ENCODE results near the gene ZNF205.
A peak's percentile ranks its signal among the peaks of the same experiment; 100 is the strongest.

Gene ZNF205

DNA sequence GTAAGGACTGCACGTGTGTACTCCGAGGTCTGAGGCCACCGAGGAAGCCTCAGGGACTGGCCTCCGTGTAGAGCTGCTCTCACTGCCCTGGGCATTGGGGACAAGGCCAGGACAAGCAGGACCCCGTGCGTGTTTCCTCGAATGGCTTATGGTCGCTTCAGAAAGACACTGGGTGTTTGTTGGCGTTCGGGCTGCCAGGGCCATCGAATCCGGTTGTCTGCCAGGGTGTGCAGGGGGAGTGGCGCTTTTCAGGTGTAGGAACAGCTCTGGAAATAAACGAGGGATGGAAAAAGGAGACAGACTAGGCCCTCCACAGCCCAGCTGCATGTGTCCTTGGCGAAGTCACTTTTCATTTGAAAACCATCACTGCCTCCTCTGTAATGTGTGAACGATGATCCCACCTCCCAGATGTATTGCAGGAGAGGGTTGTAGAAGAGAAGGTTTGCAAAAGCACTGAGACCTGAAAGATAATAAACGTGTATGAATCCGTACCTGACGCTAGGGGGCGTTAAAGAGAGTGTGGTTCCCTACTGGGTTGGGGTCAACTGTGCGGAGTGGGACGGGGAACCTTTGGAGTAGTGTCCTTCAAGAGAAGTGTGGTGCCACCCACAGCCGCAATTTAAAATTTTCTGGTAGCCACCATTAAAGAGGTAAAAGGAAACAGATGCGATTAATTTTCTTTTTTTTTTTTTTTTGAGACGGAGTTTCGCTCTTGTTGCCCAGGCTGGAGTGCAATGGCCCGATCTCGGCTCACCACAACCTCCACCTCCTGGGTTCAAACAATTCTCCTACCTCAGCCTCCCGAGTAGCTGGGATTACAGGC lies 11.2 kb upstream of the ZNF205 start:
- no peak for DNase-seq (ENCODE audit: low read depth)

DNA sequence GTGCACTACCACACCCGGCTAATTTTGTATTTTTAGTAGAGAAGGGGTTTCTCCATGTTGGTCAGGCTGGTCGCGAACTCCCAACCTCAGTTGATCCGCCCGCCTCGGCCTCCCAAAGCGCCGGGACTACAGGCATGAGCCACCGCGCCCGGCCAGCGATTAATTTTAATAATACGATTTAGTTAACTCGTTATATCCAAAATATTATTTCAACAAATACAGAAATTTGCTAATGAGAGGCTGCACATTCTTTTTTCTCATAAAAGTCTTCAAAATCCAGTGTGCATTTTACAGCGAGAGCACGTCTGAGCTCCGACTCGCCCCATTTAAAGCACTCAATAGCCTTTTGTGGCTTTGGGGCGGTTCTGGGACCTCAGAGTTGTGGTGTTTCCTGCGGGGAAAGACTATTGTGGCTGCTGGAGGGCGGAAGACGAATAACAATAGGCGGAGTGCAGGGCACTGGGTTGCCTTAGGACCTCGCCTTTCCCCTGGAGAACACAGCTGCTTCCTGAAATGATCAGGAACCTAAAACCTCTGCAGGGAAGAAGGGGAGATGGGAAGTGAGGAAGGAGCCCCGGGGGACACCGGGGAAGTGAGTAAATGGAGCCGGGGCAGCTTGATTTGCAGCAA lies 10.4 kb upstream of the ZNF205 start:
- no peak for DNase-seq (ENCODE audit: low read depth)

DNA sequence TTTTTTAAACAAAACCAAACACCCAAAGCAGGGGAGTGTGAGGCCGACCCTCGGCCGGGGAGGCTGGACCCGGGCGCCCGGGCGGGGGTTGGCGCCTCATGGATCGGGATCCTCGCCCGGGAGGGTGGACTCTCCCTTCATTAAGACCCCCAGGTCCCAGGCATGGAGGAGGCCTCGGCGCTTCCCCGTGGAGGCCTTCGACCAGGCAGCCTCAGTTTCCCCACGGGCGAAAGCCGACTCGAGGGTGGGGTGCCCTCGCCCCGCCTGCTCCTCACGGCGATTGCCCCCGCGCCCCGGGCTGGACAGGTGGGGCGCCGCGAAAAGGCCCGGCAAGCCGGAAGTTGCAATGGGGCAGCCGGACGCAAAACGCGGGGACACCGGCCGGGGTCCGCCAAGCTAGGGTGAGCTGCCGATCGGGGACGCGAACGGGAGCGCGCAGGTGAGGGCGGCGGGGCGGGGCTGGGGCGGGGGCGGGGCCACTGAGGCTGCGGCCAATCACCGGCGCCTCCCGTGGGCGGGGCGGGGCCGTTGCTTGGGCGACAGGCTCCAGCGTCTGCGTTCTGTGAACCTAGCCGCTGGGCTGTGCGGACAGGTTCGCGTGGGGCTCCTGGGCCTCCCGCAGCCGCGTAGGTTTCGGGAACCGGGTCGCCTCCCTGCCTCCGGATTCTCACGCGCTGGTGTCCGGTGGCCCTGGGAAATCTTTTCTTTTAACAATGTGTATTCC lies 6.0 kb upstream of the ZNF205 start:
- peak; percentile 84 for DNase-seq (ENCODE audit: low read depth)

DNA sequence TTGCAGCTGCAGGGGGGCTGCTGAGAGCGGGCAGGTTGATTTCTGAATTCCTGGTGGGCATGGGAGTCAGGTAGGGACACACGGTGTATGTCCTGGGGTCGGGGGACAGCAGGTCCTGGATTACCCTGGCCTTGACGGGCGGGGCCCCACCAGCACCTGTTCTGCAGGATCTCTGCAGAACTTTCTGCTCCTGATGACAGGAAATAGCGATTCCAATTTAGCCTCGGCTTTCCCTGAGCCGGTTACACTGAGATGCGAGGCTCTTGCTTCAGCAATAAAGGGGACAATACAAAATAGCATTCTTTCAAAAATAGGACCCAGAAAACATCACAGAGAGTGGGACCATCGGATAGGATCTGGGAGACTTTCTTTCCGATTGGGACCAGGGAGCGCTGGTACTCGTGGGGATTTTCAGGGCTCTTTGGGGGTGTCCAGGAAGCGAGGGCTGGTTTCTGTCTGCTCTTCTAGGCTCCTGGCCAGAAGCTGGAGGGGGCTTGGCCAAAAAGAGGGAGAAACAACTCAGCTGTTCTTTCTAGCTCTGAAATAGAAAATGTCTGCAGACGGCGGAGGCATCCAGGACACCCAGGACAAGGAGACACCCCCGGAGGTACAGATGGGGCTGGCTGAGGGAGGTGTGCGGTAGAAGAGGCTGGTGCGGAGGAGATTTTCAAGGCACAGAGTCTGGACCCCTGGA lies 642 bp downstream of the ZNF205 start:
- no peak for DNase-seq (ENCODE audit: low read depth)

DNA sequence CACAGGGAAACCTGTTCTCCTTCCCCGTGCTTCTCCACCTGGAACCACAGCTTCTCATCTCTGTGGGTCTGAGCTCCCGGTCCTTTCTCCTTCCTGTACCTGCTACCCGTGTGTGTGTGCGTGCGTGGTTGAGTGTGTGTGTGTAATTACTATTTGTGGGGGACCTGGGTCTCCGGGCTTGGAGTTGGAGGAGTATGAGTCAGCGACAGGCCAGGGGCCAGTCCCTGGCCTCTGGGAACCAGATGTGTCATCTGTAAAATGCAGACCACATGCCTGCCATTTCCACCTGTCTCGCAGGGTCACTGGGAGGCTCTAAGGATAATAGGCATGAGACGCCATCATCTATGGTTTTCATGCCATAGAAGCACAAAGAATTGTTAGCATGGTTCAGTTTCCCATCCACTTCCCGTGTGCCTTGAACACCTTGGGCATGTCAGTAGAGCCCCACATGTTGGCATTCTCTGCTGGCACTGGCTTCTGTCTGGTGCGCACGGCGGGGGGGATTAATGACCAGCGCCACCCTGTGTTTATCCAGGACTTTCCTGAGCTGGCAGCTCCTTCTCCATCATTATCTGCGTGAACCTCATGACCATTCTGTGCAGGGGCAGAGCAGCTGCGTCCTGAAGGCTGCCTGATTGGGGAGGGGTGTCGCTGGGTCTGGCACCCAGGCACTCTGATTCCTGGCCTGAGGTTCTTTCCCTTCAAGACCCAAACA lies 1.5 kb downstream of the ZNF205 start:
- DNase-seq (ENCODE audit: low read depth) = no peak

DNA sequence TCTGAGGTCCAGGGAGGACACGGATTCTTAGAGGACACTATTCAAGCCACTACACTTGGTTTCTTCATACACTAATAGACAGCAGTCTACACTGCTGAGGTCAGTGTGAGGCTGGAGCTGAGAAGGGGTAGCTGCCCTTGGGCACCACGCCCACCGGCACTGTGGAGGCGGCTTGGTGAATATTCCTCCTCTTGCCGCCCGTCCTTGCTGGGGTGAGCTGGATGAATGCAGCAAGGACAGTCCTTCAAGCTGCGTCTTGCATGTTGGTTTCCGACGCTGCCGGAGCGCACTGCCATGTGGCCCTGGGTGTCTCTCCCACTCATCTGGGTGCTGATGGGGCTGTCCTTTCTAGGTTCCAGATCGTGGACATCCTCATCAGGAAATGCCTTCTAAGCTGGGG lies 2.6 kb downstream of the ZNF205 start:
- no peak for DNase-seq (ENCODE audit: low read depth)

DNA sequence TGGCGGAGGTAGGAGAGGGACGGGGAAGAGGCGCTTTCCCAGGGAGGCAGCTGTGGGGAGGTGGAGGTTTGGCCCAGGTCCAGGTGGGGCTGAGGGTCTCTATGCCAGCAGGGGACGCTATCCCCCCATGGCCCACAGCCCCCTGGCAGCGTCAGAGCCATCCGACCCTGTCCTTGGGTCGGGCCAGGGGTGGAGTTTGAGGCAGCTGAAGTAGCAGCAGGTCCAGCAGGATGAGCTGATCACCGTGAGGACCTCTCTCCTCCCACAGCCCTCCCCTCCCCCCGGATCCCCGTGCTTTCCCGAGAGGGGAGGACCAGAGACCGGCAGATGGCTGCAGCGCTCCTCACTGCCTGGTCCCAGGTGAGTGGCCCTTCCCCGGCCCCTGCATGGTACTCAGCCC lies 3.2 kb downstream of the ZNF205 start:
- no peak for DNase-seq (ENCODE audit: low read depth)

DNA sequence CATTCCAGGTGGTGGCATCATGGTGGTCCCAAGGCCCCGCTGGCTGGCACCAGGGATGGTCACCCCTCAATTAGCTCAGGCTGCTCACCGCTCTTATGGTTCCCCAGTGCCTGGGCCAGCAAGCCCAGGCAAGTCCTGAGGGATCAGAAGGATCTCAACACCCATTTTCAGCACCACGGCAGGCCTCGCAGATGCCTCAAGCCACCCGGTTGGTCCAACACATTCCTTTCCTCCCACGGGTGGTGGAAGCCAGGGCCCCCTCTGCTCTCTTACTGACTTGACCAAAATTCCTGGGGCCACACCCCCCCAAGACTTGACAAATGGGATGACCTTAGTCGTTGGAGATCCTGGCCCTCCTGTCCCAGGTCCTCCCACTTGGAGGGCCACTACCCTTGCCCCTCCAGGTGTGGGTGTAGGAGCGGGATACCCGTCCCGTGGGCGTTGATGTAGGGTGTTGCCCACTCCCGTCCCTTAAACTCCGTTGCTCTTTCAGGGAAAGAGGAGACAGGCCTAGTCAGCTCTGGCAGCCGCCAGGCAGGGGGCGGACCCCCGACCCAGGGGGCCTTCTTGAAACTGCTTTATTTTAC lies 5.9 kb downstream of the ZNF205 start:
- no peak for DNase-seq (ENCODE audit: low read depth)

DNA sequence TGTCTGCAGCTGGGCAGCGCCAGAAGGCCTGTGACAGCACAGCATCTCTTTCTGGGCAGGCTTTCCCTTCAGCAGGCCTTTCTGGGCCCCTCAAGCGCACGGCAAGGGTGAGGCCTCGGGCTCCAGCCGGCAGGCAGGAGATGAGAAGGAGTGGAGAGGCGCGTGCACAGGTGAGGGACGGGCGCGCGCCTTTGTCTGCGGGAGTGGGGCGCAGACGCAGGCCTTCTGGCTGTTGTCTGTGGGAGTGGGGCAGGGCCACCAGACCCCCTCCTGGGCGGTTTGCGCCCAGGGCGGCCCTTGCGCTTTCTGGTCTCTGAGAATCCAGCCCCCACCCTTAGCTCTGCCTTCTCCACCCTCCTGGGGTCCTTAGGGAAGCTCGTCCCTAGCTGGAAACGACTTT lies 6.5 kb downstream of the ZNF205 start:
- DNase-seq (ENCODE audit: low read depth) = no peak

DNA sequence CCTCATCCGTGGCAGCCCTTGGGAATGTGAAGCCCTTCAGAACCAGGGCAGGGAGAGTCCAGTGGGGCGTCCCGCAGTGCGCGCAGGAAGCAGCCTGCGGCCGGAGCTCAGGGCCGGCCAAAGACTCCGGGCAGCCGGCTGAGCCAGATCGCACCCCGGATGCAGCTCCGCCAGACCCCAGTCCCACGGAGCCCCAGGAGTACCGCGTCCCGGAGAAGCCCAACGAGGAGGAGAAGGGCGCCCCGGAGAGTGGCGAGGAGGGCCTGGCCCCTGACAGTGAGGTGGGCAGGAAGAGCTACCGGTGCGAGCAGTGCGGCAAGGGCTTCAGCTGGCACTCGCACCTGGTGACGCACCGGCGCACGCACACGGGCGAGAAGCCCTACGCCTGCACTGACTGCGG lies 6.9 kb downstream of the ZNF205 start:
- no peak for DNase-seq (ENCODE audit: low read depth)

DNA sequence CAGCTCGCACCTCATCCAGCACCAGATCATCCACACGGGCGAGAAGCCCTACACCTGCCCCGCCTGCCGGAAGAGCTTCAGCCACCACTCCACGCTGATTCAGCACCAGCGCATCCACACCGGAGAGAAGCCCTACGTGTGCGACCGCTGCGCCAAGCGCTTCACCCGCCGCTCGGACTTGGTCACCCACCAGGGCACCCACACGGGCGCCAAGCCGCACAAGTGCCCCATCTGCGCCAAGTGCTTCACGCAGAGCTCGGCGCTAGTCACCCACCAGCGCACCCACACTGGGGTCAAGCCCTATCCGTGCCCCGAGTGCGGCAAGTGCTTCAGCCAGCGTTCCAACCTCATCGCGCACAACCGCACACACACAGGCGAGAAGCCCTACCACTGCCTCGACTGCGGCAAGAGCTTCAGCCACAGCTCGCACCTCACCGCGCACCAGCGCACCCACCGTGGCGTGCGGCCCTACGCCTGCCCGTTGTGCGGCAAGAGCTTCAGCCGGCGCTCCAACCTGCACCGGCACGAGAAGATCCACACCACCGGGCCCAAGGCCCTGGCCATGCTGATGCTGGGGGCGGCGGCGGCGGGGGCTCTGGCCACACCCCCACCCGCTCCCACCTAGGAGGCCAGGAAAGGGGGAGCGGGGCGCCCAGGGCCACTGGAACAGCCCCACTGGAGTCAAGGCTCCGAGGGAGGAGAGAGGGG lies 7.5 kb downstream of the ZNF205 start:
- no peak for DNase-seq (ENCODE audit: low read depth)

DNA sequence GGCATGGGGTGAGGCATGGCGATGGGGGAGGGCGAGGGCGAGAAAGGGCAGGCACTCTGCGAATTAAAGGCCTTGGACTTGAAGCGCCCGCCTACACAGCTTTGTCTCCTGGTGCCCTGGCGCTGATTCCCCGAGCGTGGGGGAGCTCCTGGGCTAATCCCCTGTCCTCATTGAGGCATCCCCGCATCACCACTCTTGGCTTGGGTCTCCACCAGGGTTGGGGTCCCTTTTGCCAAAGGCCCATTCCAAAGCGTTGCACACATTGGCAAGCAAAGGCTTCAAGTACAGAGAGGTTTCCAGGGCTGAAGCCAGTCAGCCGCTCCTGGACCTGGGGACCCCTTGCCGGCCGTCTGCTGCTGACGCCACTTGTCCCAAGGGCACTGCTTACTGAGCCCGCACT lies 8.0 kb downstream of the ZNF205 start:
- DNase-seq (ENCODE audit: low read depth) = no peak

DNA sequence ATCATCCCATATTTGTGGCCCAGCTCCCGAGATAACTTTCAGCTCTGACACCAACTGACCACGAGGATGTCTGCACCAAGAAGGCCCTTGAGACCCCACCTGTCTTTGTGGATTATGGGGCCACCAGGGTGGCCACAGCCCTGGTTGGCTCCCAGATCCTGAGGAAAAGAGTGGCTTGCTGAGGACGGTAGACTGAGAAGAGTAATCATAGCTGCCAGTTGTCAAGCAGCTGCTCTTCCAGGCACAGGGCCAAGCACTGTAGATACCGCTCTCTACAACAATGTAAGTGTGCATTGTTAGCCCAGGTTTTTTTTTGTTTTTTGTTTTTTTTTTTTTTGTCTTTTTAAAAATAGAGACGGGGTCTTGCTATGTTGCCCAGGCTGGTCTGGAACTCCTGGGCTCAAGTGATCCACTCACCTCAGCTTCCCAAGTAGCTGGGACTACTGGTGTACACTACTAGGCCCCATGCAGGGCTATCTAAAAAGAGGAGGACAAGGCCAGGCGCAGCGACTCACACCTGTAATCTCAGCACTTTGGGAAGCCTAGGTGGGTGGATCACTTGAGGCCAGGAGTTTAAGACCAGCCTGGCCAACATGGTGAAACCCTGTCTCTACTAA lies 9.6 kb downstream of the ZNF205 start:
- no peak for DNase-seq (ENCODE audit: low read depth)

DNA sequence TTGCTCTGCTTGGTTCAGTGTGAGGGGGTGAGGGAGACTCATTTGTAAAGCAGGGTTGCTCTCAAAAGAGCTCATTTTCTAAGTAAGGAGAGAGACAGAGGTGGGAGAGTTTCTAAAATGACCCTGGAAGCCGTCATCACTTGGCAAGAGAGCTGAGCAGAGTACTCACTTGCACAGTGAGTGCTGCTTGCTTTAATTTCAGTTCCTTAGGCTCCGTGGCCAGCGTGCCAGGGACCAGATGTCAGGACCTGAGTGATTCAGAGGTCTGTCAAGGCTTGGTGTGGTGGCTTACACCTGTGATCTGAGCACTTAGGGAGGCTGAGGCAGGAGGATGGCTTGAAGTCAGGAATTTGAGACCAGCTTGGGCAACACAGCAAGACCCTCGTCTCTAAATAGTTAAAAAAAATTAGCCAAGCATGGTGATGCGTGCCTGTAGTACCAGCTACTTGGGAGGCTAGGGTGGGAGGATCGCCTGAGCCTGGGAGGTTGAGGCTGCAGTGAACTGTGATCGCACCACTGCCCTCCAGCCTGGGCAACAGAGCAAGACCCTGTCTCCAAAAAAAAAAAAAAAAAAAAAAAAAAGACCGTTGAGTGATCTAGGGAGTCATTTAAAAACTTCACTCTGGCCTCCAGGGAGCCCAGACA lies 10.7 kb downstream of the ZNF205 start:
- no peak for DNase-seq (ENCODE audit: low read depth)

DNA sequence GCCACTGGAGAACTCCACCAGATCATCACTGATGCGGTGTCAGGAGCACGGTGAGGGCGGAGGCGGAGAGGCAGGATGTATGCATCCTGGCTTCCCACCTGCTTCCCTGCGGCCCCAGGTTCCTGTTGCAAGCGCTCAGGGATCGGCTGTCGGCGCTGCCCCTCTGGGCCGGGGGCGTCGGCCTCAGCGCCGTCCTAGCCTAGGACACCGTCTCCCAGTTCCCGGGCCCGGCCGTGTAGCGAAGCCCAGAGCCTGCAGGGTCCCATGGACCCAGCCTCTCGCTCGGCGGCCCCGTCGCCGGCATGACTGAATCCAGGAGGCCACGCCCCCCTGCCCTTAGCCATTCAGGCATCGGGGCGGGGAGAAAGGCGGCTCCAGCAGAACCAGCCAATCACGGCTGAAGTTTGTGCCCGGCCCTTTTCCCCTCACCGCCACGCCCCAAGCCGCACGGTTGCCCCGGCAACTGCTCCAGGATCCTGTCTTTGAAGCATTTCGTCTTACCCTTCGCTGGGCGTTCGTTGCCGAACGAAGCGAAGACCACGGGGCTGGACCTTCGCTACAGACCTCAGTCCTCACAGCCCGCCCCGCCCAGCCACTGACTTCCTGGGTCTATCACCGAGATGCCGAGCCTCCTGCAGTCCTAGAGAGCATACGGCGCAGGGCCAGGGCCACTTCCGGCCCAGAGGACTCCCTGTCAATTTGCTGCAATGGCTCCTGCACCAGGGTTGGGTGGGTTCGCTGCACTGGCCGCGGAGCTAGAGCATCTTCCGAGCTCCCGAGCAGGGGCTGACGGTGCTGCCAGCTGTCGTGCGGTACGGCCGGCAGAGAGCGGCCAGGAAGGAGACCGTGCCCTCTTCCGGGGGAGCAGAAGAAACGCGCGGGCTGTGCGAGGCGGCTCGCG lies 11.8 kb downstream of the ZNF205 start:
- peak; percentile 97 for DNase-seq (ENCODE audit: low read depth)

DNA sequence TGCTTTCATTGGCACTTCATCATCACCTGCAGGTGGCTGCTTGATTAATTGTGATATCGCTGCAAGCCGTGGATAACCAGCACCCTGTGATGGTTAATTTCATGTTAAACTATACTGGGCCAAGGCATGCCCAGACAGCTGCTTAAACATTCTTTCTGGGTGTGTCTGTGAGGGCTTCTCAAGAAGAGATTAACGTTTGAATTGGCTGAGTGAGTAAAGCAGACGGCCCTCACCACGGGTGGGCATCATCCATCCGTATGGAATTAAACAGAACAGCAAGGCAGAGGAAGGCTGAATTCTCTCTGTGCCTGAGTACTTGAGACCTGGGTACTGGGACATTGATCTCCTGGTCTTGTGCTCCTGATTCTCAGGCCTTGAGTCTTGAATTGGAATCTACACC lies 15.4 kb downstream of the ZNF205 start:
- no peak for DNase-seq (ENCODE audit: low read depth)

DNA sequence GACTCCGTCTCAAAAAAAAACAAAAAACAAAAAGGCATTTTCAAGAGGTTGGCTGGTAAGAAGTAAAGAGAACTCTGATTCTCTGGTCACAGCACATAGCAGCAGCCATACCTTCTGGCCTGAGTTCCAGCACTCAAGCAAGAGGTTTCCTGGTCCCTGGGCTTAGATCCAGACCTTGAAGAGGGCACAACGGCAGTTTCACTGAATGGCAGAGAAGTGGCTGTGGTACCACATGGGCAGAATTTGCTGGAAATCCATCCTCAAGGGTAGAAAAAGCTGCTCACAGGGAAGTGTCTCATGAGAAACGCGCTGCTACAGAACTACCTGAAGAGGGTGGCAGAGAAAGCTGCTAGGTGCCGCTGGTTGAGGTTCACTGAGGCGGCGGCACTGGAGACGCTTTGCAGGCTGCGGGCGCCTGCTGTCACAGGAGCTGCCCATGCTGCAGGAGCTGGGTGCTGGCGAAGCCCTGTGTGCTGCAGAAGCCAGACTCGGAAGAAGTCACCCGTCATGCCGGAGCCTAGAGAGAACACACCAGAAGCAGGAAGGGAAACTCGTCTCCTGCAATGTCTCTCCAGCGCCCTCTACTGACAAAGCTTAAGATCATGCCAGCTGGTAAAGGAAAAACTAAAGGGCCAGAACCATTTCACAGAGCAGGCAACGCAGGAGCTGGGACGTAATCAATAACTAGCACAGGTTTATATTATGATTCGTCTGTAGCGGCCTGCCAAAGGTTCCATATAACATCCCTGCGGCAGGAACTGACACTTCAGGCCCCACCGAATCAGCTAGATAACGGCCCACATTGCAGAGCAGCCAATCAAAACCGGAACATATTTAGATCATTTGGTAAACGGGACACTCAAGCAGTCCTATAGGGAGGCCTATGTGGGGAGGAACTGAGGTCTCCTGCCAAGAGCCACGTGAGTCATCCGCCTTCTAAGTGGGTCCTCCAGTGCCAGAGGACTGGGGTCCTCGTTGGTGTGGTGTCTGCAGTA lies 17.0 kb downstream of the ZNF205 start:
- peak; percentile 58 for DNase-seq (ENCODE audit: low read depth)

Measured in activated T-cell treated with anti-CD3 and anti-CD28 coated beads for 1 hour (primary cell).